Adrenal gland (tissue), 12 donors: ENCODE measurements around the gene UNC5C. TPM values are rescaled to one million over a fixed set of nuclear protein-coding genes. Genes with fewer than 3 reads are reported as not detected.

ENCODE experiments used
- DNase-seq, 7 donors: peaks; one replicate each; pipeline ENCODE4 v3.0.0-alpha.2; 2019 to 2020
- H3K27ac ChIP-seq, 5 donors: fragments of 200-600 bp; sonication (generic) in 4 of 5; 1 replicate in 3 of 5; 2 replicates in 2 of 5; pipeline versions ENCODE4 v1.5.1 to v1.8.0; 2016 to 2020; ENCODE audit warnings: mild to moderate bottlenecking in 1 of 5
- H3K27me3 ChIP-seq: fragments of 200-600 bp; 2 replicates; pipeline ENCODE4 v1.8.0; 2021
- H3K36me3 ChIP-seq, 2 donors: fragments of 200-600 bp; replicated peaks in 1 of 2; 1 replicate in 1 of 2; 2 replicates in 1 of 2; pipeline versions ENCODE4 v1.5.1 to v1.8.0; 2018 to 2022
- H3K4me1 ChIP-seq, 2 donors: fragments of 200-600 bp; replicated peaks in 1 of 2; 1 replicate in 1 of 2; 2 replicates in 1 of 2; pipeline versions ENCODE4 v1.5.1 to v1.8.0; 2018 to 2021
- H3K4me3 ChIP-seq, 4 donors: fragments of 200-600 bp; sonication (generic) in 3 of 4; one replicate each; pipeline ENCODE4 v1.5.1; 2016 to 2018
- H3K9me3 ChIP-seq, 3 donors: fragments of 200-600 bp; sonication (generic) in 1 of 3; replicated peaks in 1 of 3; 1 replicate in 2 of 3; 2 replicates in 1 of 3; pipeline versions ENCODE4 v1.5.1 to v1.8.0; 2016 to 2021
- POLR2A ChIP-seq, 2 donors: fragments of 450-650 bp; IDR thresholded peaks; one replicate each; pipeline ENCODE4 v1.6.1; 2017; ENCODE audit warnings: antibody characterized with exemption in 2 of 2, mild to moderate bottlenecking in 2 of 2, moderate library complexity in 1 of 2
- WGBS, 4 donors: extraction: QIAGEN DNeasy Blood & Tissue Kit in 2 of 4; methylation state at CpG; one replicate each; pipeline versions ENCODE4 v1.1.5 to v1.1.7; 2013 to 2017; 5-methylcytosine and 5-hydroxymethylcytosine counted together
- intact Hi-C, 2 donors: fragments of 100-400 bp; cut with DNase I; formaldehyde crosslinking; loops; one replicate each; pipeline versions ENCODE4 v1.14.1 to v1.15.0; 2022 to 2023
- polyA plus RNA-seq, 3 donors: library from polyadenylated mRNA; stranded (reverse); fragments of 200-250 nt in 2 of 3; fragments of 350-450 nt in 1 of 3; fragmentation: Illumina TruSeq in 1 of 3; extraction: RNeasy Lipid Tissue Mini Kit (QIAGEN cat#74804) in 1 of 3; gene quantifications; one replicate each; pipeline ENCODE4 v1.2.3, GENCODE V29; 2013 to 2014
- total RNA-seq, 9 donors: library from RNA; depleted of rRNA in 4 of 9; stranded (reverse); fragments of >200 nt in 4 of 9; fragments of 120-200 nt in 1 of 9; fragmentation: NEBNext Ultra II Directional in 1 of 9; extraction: Animal tissue kit (Norgen Biotek cat#: 25700) in 1 of 9; gene quantifications; one replicate each; pipeline versions ENCODE4 v1.1.0 to v1.2.4, GENCODE V29; 2013 to 2023
- TF ChIP-seq, protein P1 (sequence below), 6 experiments: fragments of 450-650 bp in 4 of 6; fragments of 200-600 bp in 2 of 6; sonication (generic) in 1 of 6; IDR thresholded peaks; 1 replicate in 5 of 6; 2 replicates in 1 of 6; pipeline versions ENCODE4 v1.5.1 to v1.8.0; 2016 to 2021; ENCODE audit warnings: antibody characterized with exemption in 6 of 6, mild to moderate bottlenecking in 2 of 6, moderate library complexity in 1 of 6
- donor health status: healthy with polysubstance abuse.
- donor health status: Bipolar disorder and iron deficiency.
- donor health status: DM: yes; HTN: yes; CAD: no.
- donor health status: DM: no; HTN: no; CAD: no.
- donor health status: DM: no; HTN: no; CAD: no.
- donor health status: DM: yes; HTN: yes; CAD: no.

The UNC5C gene
- total and polyA plus RNA-seq, 12 donors: 4.7 to 33.5 (median 23.8) TPM

DNA sequence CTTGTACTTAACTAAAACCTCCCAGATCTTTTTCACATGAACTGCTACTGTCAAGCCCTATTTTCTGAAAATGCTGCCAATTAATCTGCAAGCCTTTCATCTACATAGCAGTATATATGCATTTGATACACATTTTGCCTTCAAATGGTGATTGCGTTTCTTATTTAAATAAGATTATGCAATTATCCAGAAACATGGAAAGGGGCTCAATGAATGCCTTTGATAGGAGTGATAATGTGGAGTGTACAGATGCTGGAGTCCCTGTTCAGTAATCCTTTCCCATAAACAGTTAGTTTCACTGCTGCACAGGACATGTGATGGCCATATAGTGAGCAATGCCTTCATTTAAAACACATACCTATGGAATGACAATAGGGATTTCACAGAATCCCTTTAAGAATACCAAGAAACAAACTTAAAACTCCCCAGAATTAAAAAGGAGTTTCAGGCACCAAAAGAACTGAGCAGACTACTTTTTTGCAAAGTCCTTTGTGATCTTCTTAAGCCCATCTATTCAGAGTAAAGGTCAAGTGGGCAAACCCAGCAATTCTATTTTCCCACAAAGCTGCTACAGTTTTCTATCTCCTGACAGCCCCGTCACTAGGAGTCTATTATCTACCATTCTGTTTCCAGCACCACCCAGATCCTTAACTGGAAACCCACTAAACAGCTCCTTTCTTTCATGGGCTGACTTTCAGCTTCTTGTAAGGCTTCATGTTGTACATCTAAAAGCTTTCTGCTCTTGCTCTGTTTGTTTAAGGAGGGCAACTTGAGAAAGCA lies 120.3 kb downstream of the UNC5C start:
- no peak for TF ChIP-seq POLR2A (IDR thresholded peaks at IDR 0.05)
- TF ChIP-seq, protein P1, sequence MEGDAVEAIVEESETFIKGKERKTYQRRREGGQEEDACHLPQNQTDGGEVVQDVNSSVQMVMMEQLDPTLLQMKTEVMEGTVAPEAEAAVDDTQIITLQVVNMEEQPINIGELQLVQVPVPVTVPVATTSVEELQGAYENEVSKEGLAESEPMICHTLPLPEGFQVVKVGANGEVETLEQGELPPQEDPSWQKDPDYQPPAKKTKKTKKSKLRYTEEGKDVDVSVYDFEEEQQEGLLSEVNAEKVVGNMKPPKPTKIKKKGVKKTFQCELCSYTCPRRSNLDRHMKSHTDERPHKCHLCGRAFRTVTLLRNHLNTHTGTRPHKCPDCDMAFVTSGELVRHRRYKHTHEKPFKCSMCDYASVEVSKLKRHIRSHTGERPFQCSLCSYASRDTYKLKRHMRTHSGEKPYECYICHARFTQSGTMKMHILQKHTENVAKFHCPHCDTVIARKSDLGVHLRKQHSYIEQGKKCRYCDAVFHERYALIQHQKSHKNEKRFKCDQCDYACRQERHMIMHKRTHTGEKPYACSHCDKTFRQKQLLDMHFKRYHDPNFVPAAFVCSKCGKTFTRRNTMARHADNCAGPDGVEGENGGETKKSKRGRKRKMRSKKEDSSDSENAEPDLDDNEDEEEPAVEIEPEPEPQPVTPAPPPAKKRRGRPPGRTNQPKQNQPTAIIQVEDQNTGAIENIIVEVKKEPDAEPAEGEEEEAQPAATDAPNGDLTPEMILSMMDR (IDR thresholded peaks at IDR 0.05): no peak
- 85 to 92% (median 89%) methylated on average over 2 of the region's 2 CpGs for WGBS, 4 donors
- intact Hi-C loops: no loop called here

DNA sequence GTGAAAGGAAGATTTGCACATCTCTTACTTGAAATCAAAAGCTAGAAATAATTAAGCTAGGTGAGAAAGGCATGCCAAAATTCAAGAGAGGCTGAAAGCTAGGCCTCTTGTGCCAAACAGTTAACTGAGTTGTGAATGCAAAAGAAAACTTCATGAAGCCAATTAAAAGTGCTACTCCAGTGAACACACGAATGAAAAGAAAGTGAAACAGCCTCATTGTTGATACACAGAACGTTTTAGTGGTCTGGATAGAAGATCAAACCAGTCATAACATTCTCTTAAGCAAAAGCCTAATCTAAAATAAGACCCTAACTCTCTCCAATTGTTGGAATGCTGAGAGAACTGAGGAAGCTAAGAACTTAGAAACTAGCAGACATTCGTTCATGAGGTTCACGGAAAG lies 122.3 kb downstream of the UNC5C start:
- no peaks in the 10 kb centered on the region for H3K9me3 ChIP-seq
- intact Hi-C loops: no loop called here
- TF ChIP-seq POLR2A (IDR thresholded peaks at IDR 0.05): no peak
- TF ChIP-seq, protein P1 (IDR thresholded peaks at IDR 0.05): no peak
- DNase-seq: no peak
- H3K27me3 ChIP-seq: no peaks in the 10 kb centered on the region
- H3K36me3 ChIP-seq: no peaks in the 10 kb centered on the region
- no peak overlapping the region for H3K27ac ChIP-seq
- WGBS, 4 donors: 70 to 87% (median 73%) methylated on average over 4 of the region's 4 CpGs
- H3K4me3 ChIP-seq: no peak overlapping the region
- H3K4me1 ChIP-seq: no peaks in the 10 kb centered on the region

More for the DNA sequence above, 120.3 kb downstream of the UNC5C start:
- H3K4me1 ChIP-seq: no peaks in the 10 kb centered on the region
- no peak overlapping the region for H3K4me3 ChIP-seq
- no peak overlapping the region for H3K27ac ChIP-seq
- no peaks in the 10 kb centered on the region for H3K36me3 ChIP-seq
- DNase-seq: no peak
- H3K9me3 ChIP-seq: no peaks in the 10 kb centered on the region
- H3K27me3 ChIP-seq: no peaks in the 10 kb centered on the region

DNA sequence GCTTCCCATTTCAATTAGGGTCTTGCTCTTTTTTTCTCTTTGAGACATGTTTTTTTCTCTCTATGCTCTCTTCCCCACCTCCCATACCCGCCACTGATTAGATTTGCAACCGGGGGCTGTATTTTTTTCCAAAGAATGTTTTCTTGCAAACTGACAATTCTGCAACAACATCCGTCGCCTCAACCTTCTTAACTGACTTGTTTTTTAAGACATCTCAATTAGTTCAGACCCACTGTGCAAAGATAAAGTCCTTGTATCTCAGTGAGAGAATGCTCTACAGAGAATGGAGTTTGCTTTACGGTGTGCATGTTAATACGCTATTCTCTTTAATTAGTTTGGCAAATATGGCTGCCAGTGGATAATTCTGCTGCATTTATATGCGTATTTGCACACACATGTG lies 126.3 kb downstream of the UNC5C start:
- Histone ChIP-seq H3K27me3 (no peaks in the 10 kb centered on the region), H3K4me3 (no peak overlapping the region), H3K4me1 (no peaks in the 10 kb centered on the region), H3K36me3 (no peaks in the 10 kb centered on the region), H3K27ac (no peak overlapping the region), H3K9me3 (no peaks in the 10 kb centered on the region)
- intact Hi-C loops: no loop called here
- no peak for DNase-seq
- TF ChIP-seq POLR2A (IDR thresholded peaks at IDR 0.05): no peak
- TF ChIP-seq, protein P1 (IDR thresholded peaks at IDR 0.05): no peak
- WGBS, 4 donors: 90 to 96% (median 91%) methylated on average over 7 of the region's 7 CpGs

DNA sequence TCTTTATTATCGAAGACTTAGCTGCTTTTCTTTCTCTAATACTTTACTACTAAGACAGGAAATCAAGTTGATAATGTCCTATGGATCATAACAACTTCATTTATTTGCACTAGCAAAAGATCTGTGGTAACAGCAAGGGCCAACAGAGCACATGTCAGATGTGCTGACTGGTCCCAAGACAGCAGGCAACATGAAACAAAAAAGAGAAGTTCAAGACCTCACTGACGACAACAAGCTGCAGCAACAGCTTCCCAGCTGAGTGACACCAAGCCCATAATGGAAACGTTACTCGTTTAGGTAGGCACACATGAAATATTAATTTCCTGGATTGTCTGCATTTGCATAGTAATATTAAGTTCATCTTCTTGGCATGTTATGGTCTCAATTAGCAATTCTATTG lies 126.9 kb downstream of the UNC5C start:
- Histone ChIP-seq H3K4me3 (no peak overlapping the region), H3K9me3 (no peaks in the 10 kb centered on the region), H3K4me1 (peaks cover 0 to under 1% of the 10 kb centered on the region in 2 donors), H3K27me3 (no peaks in the 10 kb centered on the region), H3K36me3 (no peaks in the 10 kb centered on the region), H3K27ac (no peak overlapping the region)
- TF ChIP-seq, protein P1 (IDR thresholded peaks at IDR 0.05): no peak
- TF ChIP-seq POLR2A (IDR thresholded peaks at IDR 0.05): no peak
- intact Hi-C loops: no loop called here
- no peak for DNase-seq
- 69 to 85% (median 79%) methylated on average over 4 of the region's 4 CpGs for WGBS, 4 donors
